IMR-90 (cell line): ENCODE results near the gene INPP5D.

ENCODE experiments used
- CTCF ChIP-seq: conservative IDR thresholded peaks from 2 replicates; pipeline ENCODE4 v1.5.1; 2012; ENCODE audit warnings: mild to moderate bottlenecking, low read depth, low read length, improper control_type of control experiment
- ELK1 ChIP-seq: fragments of 150-350 bp; IDR thresholded peaks from 2 replicates; pipeline ENCODE4 v1.6.1; 2016; ENCODE audit warnings: low read depth, mild to moderate bottlenecking, low read length, moderate library complexity, borderline replicate concordance
- RFX5 ChIP-seq: IDR thresholded peaks from 2 replicates; pipeline ENCODE4 v1.8.0; 2012; ENCODE audit warnings: low read depth, mild to moderate bottlenecking, low read length, moderate library complexity

GRCh38 chr2:233255151-233255550, 195.0 kb downstream of the INPP5D start:
- TF ChIP-seq RFX5: no peak
- no peak for TF ChIP-seq CTCF
- no peak for TF ChIP-seq ELK1
